Lower leg skin (tissue), 3 donors: ENCODE measurements around the gene MIAT.

Experiments
- POLR2A ChIP-seq, 2 donors: fragments of 450-650 bp; IDR thresholded peaks; one replicate each; pipeline ENCODE4 v1.6.1; 2016 to 2017; ENCODE audit warnings: antibody characterized with exemption in 2 of 2, mild to moderate bottlenecking in 1 of 2, moderate library complexity in 1 of 2
- TF ChIP-seq, protein P1 (sequence below), 3 donors: fragments of 450-650 bp; IDR thresholded peaks; one replicate each; pipeline ENCODE4 v1.5.1; 2016; ENCODE audit warnings: antibody characterized with exemption in 3 of 3, mild to moderate bottlenecking in 3 of 3, moderate library complexity in 2 of 3

DNA sequence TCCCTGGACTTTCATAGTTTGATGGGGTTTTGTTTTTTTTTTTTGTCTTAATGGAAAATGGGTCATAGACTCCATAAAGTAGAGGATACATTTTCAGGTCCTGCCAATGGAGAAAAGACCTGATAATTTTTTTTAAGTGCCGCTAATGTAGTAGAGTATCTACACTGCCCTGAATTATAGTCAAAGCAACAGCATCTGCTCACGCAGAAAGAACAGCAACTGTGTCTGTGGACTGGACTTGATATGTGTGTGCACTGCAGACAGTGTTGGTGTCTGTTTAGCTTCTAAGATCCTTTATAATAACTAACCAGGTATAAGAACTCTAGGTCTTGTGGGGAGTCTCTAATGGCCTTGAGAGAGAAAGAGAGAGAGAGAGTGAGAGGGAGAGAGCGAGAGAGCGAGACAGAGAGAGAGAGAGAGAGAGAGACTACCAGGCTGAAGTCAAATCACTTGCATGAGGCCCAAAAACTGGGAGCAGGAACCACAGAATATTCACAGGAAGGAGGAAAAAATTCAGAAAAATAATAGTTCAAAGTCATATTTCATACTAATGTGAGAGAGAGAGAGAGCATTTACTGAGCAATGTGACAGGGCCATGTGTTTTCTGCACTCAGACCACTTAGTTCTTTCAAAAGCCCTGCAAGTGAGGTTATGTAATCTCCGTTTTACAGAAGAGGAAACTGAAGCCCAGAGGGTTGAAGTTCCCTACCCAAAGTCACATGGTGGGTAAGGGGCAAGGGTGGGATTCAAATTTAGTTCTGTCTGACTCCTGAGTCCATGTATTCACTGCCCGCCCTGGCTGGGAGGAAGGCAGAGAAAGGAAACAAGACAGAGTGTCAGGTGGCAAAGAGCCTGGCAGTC lies 8.6 kb upstream of the MIAT start:
- TF ChIP-seq, protein P1, sequence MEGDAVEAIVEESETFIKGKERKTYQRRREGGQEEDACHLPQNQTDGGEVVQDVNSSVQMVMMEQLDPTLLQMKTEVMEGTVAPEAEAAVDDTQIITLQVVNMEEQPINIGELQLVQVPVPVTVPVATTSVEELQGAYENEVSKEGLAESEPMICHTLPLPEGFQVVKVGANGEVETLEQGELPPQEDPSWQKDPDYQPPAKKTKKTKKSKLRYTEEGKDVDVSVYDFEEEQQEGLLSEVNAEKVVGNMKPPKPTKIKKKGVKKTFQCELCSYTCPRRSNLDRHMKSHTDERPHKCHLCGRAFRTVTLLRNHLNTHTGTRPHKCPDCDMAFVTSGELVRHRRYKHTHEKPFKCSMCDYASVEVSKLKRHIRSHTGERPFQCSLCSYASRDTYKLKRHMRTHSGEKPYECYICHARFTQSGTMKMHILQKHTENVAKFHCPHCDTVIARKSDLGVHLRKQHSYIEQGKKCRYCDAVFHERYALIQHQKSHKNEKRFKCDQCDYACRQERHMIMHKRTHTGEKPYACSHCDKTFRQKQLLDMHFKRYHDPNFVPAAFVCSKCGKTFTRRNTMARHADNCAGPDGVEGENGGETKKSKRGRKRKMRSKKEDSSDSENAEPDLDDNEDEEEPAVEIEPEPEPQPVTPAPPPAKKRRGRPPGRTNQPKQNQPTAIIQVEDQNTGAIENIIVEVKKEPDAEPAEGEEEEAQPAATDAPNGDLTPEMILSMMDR (IDR thresholded peaks at IDR 0.05), result no peak
- TF ChIP-seq POLR2A (IDR thresholded peaks at IDR 0.05), result no peak
